Gastroesophageal sphincter (tissue), 3 donors: ENCODE results near the gene EMP2.

Experiments used
- POLR2A ChIP-seq, 2 donors: fragments of 450-650 bp; IDR thresholded peaks; one replicate each; pipeline ENCODE4 v1.6.1; 2017; ENCODE audit warnings: antibody characterized with exemption in 2 of 2, mild to moderate bottlenecking in 2 of 2, moderate library complexity in 1 of 2
- TF ChIP-seq, protein P1 (sequence below), 4 experiments: fragments of 200-600 bp in 2 of 4; fragments of 450-650 bp in 2 of 4; sonication (generic) in 1 of 4; IDR thresholded peaks; one replicate each; pipeline ENCODE4 v1.5.1; 2017 to 2019; ENCODE audit warnings: antibody characterized with exemption in 4 of 4, mild to moderate bottlenecking in 2 of 4, moderate library complexity in 2 of 4

GRCh38 chr16:10572611-10573010 is 7.8 kb downstream of the EMP2 start:
- TF ChIP-seq, protein P1, sequence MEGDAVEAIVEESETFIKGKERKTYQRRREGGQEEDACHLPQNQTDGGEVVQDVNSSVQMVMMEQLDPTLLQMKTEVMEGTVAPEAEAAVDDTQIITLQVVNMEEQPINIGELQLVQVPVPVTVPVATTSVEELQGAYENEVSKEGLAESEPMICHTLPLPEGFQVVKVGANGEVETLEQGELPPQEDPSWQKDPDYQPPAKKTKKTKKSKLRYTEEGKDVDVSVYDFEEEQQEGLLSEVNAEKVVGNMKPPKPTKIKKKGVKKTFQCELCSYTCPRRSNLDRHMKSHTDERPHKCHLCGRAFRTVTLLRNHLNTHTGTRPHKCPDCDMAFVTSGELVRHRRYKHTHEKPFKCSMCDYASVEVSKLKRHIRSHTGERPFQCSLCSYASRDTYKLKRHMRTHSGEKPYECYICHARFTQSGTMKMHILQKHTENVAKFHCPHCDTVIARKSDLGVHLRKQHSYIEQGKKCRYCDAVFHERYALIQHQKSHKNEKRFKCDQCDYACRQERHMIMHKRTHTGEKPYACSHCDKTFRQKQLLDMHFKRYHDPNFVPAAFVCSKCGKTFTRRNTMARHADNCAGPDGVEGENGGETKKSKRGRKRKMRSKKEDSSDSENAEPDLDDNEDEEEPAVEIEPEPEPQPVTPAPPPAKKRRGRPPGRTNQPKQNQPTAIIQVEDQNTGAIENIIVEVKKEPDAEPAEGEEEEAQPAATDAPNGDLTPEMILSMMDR (IDR thresholded peaks at IDR 0.05), result no peak
- no peak for TF ChIP-seq POLR2A (IDR thresholded peaks at IDR 0.05)
